GM12878 (cell line): ENCODE measurements around the gene GUK1. TPM values are rescaled to one million over a fixed set of nuclear protein-coding genes. Genes with fewer than 3 reads are reported as not detected.

ENCODE experiments used
- ATAC-seq: fragments of 200-7000 bp; cut with Tn5 transposase; 3 replicates; pipeline ENCODE4 v1.9.1; 2020; ENCODE audit warnings: mild to moderate bottlenecking, moderate library complexity
- BruUV-seq: library from RNA; stranded (reverse); fragments of 400-500 nt; replicated peaks from 2 replicates; lab custom pipeline; 2021; lab: Mats Ljungman, UMichigan
- CTCF ChIA-PET: fragments of 300-600 bp; sonication (Branson Sonifier 250); formaldehyde crosslinking; extraction: SDS; loops from one replicate; lab custom pipeline; 2021; ENCODE audit warnings: inconsistent platforms; lab: Yijun Ruan, JAX
- POLR2A ChIA-PET: fragments of 350-600 bp; formaldehyde crosslinking; extraction: SDS; loops from one replicate; lab custom pipeline; 2021; ENCODE audit warnings: inconsistent platforms; lab: Charles Lee
- RAD21 ChIA-PET: fragments of 300-600 bp; sonication (Branson Sonifier 250); formaldehyde crosslinking; loops from one replicate; lab custom pipeline; 2023; ENCODE audit warnings: antibody characterized with exemption; ENCODE audit not compliant: unreplicated experiment; lab: Charles Lee
- SMC1A ChIA-PET: fragments of 300-600 bp; sonication (Branson Sonifier 250); formaldehyde crosslinking; loops from one replicate; lab custom pipeline; 2023; ENCODE audit not compliant: unreplicated experiment, uncharacterized antibody; lab: Charles Lee
- DNase-seq: peaks from one replicate; pipeline ENCODE4 v3.0.0-alpha.2; 2011; ENCODE audit warnings: low read depth, low spot score
- FAIRE-seq: peaks from 3 replicates; lab custom pipeline; 2011; peaks lifted over from hg19 to GRCh38; lab: Jason Lieb, UNC
- H2AFZ ChIP-seq: 2 replicates; pipeline ENCODE4 v1.6.0; 2011; ENCODE audit warnings: low read depth, low read length, control low read depth; ENCODE audit not compliant: control insufficient read depth
- H3K27ac ChIP-seq: 2 replicates; pipeline ENCODE4 v1.5.1; 2011; ENCODE audit warnings: control low read depth; ENCODE audit not compliant: control insufficient read depth, insufficient read depth
- H3K27me3 ChIP-seq, 2 experiments: replicated peaks in 1 of 2; 2 replicates each; pipeline versions ENCODE4 v1.6.0 to v1.6.1; 2011; ENCODE audit warnings: low read length in 1 of 2; ENCODE audit not compliant: control insufficient read depth in 2 of 2, insufficient read depth in 2 of 2
- H3K36me3 ChIP-seq, 2 experiments: 2 replicates each; pipeline ENCODE4 v1.5.1; 2011; ENCODE audit warnings: low read length in 1 of 2; ENCODE audit not compliant: control insufficient read depth in 2 of 2, insufficient read depth in 2 of 2
- H3K4me1 ChIP-seq: 2 replicates; pipeline ENCODE4 v1.6.1; 2011; ENCODE audit warnings: mild to moderate bottlenecking, low read length, moderate library complexity, mixed read lengths; ENCODE audit not compliant: control insufficient read depth, insufficient read depth
- H3K4me2 ChIP-seq: 2 replicates; pipeline ENCODE4 v1.6.0; 2011; ENCODE audit warnings: control low read depth; ENCODE audit not compliant: control insufficient read depth, insufficient read depth
- H3K4me3 ChIP-seq: fragments of 200-600 bp; sonication (generic); 2 replicates; pipeline ENCODE4 v1.5.1; 2016
- H3K79me2 ChIP-seq: 2 replicates; pipeline ENCODE4 v1.6.0; 2011; ENCODE audit warnings: low read length; ENCODE audit not compliant: control insufficient read depth, insufficient read depth
- H3K9ac ChIP-seq: 2 replicates; pipeline ENCODE4 v1.8.0; 2011; ENCODE audit warnings: low read length, control low read depth, mixed read lengths; ENCODE audit not compliant: control insufficient read depth, insufficient read depth
- H3K9me3 ChIP-seq: replicated peaks from 3 replicates; pipeline ENCODE4 v1.5.1; 2011; ENCODE audit warnings: mild to moderate bottlenecking, low read length; ENCODE audit not compliant: control insufficient read depth, insufficient read depth
- H4K20me1 ChIP-seq: 2 replicates; pipeline ENCODE4 v1.6.0; 2011; ENCODE audit not compliant: control insufficient read depth, insufficient read depth
- CREB1 ChIP-seq: IDR thresholded peaks from 2 replicates; pipeline ENCODE4 v1.6.1; 2012; ENCODE audit warnings: low read depth, mild to moderate bottlenecking, inconsistent platforms
- EGR1 ChIP-seq, 2 experiments: IDR thresholded peaks; 1 replicate in 1 of 2; 2 replicates in 1 of 2; pipeline ENCODE4 v1.6.1; 2011 to 2012; ENCODE audit warnings: low read depth in 2 of 2, low read length in 2 of 2, borderline replicate concordance in 1 of 2, mild to moderate bottlenecking in 1 of 2, moderate library complexity in 1 of 2
- ESRRA ChIP-seq: IDR thresholded peaks from 2 replicates; pipeline ENCODE4 v1.6.1; 2012; ENCODE audit warnings: mild to moderate bottlenecking, low read length, improper control_type of control experiment
- FOXK2 ChIP-seq: fragments of 450-650 bp; IDR thresholded peaks from 2 replicates; pipeline ENCODE4 v1.6.1; 2017; ENCODE audit warnings: mild to moderate bottlenecking, moderate library complexity
- JUNB ChIP-seq: IDR thresholded peaks from 2 replicates; pipeline ENCODE4 v1.6.1; 2016; ENCODE audit warnings: antibody characterized with exemption, mild to moderate bottlenecking
- JUND ChIP-seq: IDR thresholded peaks from 2 replicates; pipeline ENCODE4 v1.6.1; 2012; ENCODE audit warnings: low read depth, mild to moderate bottlenecking, low read length, improper control_type of control experiment, moderate library complexity
- MLLT1 ChIP-seq: fragments of 450-650 bp; IDR thresholded peaks from 2 replicates; pipeline ENCODE4 v1.6.1; 2016; ENCODE audit warnings: mild to moderate bottlenecking
- MXI1 ChIP-seq: fragments of 150-350 bp; IDR thresholded peaks from 2 replicates; pipeline ENCODE4 v1.6.1; 2011; ENCODE audit warnings: low read depth, mild to moderate bottlenecking, inconsistent platforms, low read length, improper control_type of control experiment
- POLR2AphosphoS5 ChIP-seq: IDR thresholded peaks from 2 replicates; pipeline ENCODE4 v1.6.1; 2011; ENCODE audit warnings: mild to moderate bottlenecking, low read length, inconsistent platforms
- SIX5 ChIP-seq: IDR thresholded peaks from 2 replicates; pipeline ENCODE4 v1.6.1; 2011; ENCODE audit warnings: mild to moderate bottlenecking, low read depth, low read length, moderate library complexity; ENCODE audit not compliant: severe bottlenecking
- TCF3 ChIP-seq: IDR thresholded peaks from 2 replicates; pipeline ENCODE4 v1.6.1; 2012; ENCODE audit warnings: low read depth, mild to moderate bottlenecking, low read length, borderline replicate concordance; ENCODE audit not compliant: insufficient read depth
- YY1 ChIP-seq: IDR thresholded peaks from 2 replicates; pipeline ENCODE4 v1.6.1; 2011; ENCODE audit warnings: low read depth, mild to moderate bottlenecking, low read length
- ZBED1 ChIP-seq: IDR thresholded peaks from 2 replicates; pipeline ENCODE4 v1.6.1; 2016; ENCODE audit warnings: borderline replicate concordance
- ZBTB40 ChIP-seq: fragments of 450-650 bp; IDR thresholded peaks from 2 replicates; pipeline ENCODE4 v1.6.1; 2016; ENCODE audit warnings: mild to moderate bottlenecking, moderate library complexity, borderline replicate concordance
- WGBS: methylation state at CpG from one replicate; pipeline ENCODE4 v1.1.6; 2016; ENCODE audit warnings: low lambda C conversion rate; ENCODE audit not compliant: insufficient replicate concordance, insufficient coverage; ENCODE audit errors: missing lambda C conversion rate; 5-methylcytosine and 5-hydroxymethylcytosine counted together
- in situ Hi-C: fragments of 300-500 bp; cut with MboI; formaldehyde crosslinking; loops from 9 replicates; pipeline ENCODE4 v1.14.3; 2018; ENCODE audit warnings: mixed read lengths
- intact Hi-C: fragments of 100-400 bp; cut with micrococcal nuclease; formaldehyde crosslinking; loops from one replicate; pipeline ENCODE4 v1.14.2; 2022; ENCODE audit not compliant: unreplicated experiment
- polyA plus RNA-seq, 11 experiments: library from polyadenylated mRNA; depleted of rRNA in 4 of 11; unstranded in 6 of 11; stranded (reverse) in 5 of 11; fragments of >200 nt; fragmentation: Nextera tagmentation in 4 of 11; fragmentation: Illumina TruSeq in 1 of 11; extraction: Ambion mirVana in 4 of 11; extraction: Trizol in 1 of 11; gene quantifications; 1 replicate in 1 of 11; 2 replicates in 10 of 11; pipeline versions ENCODE4 v1.2.1 to v1.2.3, GENCODE V29; 2011 to 2016; ENCODE audit warnings: inconsistent platforms in 2 of 11, missing spikeins in 2 of 11, low read depth in 1 of 11
- total RNA-seq, 4 experiments: library from RNA; depleted of rRNA in 3 of 4; stranded (reverse); fragments of >200 nt in 3 of 4; fragmentation: Illumina TruSeq in 1 of 4; extraction: Trizol in 1 of 4; gene quantifications; 2 replicates each; pipeline versions ENCODE4 v1.2.1 to v1.2.3, GENCODE V29; 2013 to 2021
- TF ChIP-seq, protein P1 (sequence below): fragments of 450-650 bp; IDR thresholded peaks from 2 replicates; pipeline ENCODE4 v1.6.1; 2018; ENCODE audit warnings: mild to moderate bottlenecking, low read depth, moderate library complexity; ENCODE audit not compliant: partially characterized antibody
- TF ChIP-seq, protein P2 (sequence below): IDR thresholded peaks from 2 replicates; pipeline ENCODE4 v1.6.1; 2011; ENCODE audit warnings: low read depth, low read length, improper control_type of control experiment, borderline replicate concordance

GUK1 gene
- total and polyA plus RNA-seq, 10 of the 15 experiments (the other 5 are each of a cell fraction or from before 2014, with no cell fraction given) = 6.3 to 357 (median 203) TPM

GRCh38 chr1:228112167-228112566 lies 27.9 kb upstream of the GUK1 start:
- no TSS peak for BruUV-seq
- Histone ChIP-seq H3K27ac (no peak overlapping the region), H3K36me3 (no peaks in the 10 kb centered on the region; a peak in 1 of 4 replicates), H3K4me2 (no peak overlapping the region), H3K79me2 (peaks cover 13% of the 10 kb centered on the region), H3K9ac (no peak overlapping the region), H4K20me1 (no peaks in the 10 kb centered on the region), H3K4me1 (peaks cover 7% of the 10 kb centered on the region), H3K27me3 (no peaks in the 10 kb centered on the region), H2AFZ (no peak overlapping the region), H3K9me3 (no peaks in the 10 kb centered on the region), H3K4me3 (no peak overlapping the region)
- ChIA-PET SMC1A (no interaction called here), CTCF (interaction anchor here (1.2 to 1.6 kb wide), 4 partner anchors 18 to 113 kb away, joined by 3 to 6 read pairs (median 4); partner anchors contain the start of gene IBA57), POLR2A (no interaction called here), RAD21 (no interaction called here)
- ATAC-seq = no peak
- FAIRE-seq = no peak
- in situ Hi-C loops (no loop called here), intact Hi-C loops (no loop called here)
- DNase-seq = no peak
- WGBS = 82% methylated on average over 7 of the region's 7 CpGs
- TF ChIP-seq ZBED1 = no peak
- no peak for TF ChIP-seq EGR1 (IDR thresholded peaks at IDR 0.05; ENCODE audit: borderline replicate concordance in 1 of 2, low read depth in 2 of 2, low read length in 2 of 2)
- TF ChIP-seq FOXK2 = no peak
- TF ChIP-seq, protein P1, sequence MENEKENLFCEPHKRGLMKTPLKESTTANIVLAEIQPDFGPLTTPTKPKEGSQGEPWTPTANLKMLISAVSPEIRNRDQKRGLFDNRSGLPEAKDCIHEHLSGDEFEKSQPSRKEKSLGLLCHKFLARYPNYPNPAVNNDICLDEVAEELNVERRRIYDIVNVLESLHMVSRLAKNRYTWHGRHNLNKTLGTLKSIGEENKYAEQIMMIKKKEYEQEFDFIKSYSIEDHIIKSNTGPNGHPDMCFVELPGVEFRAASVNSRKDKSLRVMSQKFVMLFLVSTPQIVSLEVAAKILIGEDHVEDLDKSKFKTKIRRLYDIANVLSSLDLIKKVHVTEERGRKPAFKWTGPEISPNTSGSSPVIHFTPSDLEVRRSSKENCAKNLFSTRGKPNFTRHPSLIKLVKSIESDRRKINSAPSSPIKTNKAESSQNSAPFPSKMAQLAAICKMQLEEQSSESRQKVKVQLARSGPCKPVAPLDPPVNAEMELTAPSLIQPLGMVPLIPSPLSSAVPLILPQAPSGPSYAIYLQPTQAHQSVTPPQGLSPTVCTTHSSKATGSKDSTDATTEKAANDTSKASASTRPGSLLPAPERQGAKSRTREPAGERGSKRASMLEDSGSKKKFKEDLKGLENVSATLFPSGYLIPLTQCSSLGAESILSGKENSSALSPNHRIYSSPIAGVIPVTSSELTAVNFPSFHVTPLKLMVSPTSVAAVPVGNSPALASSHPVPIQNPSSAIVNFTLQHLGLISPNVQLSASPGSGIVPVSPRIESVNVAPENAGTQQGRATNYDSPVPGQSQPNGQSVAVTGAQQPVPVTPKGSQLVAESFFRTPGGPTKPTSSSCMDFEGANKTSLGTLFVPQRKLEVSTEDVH = no peak
- TF ChIP-seq, protein P2, sequence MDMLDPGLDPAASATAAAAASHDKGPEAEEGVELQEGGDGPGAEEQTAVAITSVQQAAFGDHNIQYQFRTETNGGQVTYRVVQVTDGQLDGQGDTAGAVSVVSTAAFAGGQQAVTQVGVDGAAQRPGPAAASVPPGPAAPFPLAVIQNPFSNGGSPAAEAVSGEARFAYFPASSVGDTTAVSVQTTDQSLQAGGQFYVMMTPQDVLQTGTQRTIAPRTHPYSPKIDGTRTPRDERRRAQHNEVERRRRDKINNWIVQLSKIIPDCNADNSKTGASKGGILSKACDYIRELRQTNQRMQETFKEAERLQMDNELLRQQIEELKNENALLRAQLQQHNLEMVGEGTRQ = no peak
- no peak for TF ChIP-seq TCF3
- no peak for TF ChIP-seq YY1
- no peak for TF ChIP-seq MXI1
- no peak for TF ChIP-seq ZBTB40
- TF ChIP-seq CREB1 = no peak
- no peak for TF ChIP-seq MLLT1
- no peak for TF ChIP-seq JUNB
- no peak for TF ChIP-seq ESRRA
- no peak for TF ChIP-seq POLR2AphosphoS5
- TF ChIP-seq JUND = no peak
- no peak for TF ChIP-seq SIX5
